GM23248 (cell line): ENCODE measurements around the gene NUDT19.

Experiments used
- EZH2 ChIP-seq: fragments of 200-600 bp; sonication (generic); IDR thresholded peaks from 2 replicates; pipeline ENCODE4 v1.6.1; 2018; ENCODE audit warnings: antibody characterized with exemption, mild to moderate bottlenecking; ENCODE audit not compliant: insufficient read depth, poor library complexity, severe bottlenecking
- EZH2phosphoT487 ChIP-seq: fragments of 200-600 bp; sonication (generic); IDR thresholded peaks from 2 replicates; pipeline ENCODE4 v1.6.1; 2018; ENCODE audit warnings: antibody characterized with exemption, moderate library complexity, mild to moderate bottlenecking, low read depth; ENCODE audit not compliant: insufficient read depth

- TF ChIP-seq EZH2 = no peak
- no peak for TF ChIP-seq EZH2phosphoT487
These were observed 20.1 kb downstream of the NUDT19 start for GRCh38 chr19:32711747-32712146.
